Ecto neural progenitor cell (in vitro differentiated cells): ENCODE data around the gene RPTOR.
A peak's percentile ranks its signal among the peaks of the same experiment; 100 is the strongest.
"Not testable (repeated sequence)": the region's sequence is repeated elsewhere in the genome, so short reads cannot be mapped to it uniquely, and the experiment has no call there.

Experiments
- DNase-seq: peaks from one replicate; pipeline ENCODE4 v3.0.0-alpha.2; 2018; ENCODE audit warnings: low spot score

Gene RPTOR

GRCh38 chr17:80863626-80864025, 319.0 kb downstream of the RPTOR start:
- DNase-seq, result no peak

GRCh38 chr17:80864751-80865150, 320.1 kb downstream of the RPTOR start:
- DNase-seq, result no peak

GRCh38 chr17:80866050-80866793, 321.6 kb downstream of the RPTOR start:
- peak; percentile 81 for DNase-seq

GRCh38 chr17:80868022-80868609, 323.5 kb downstream of the RPTOR start:
- no peak for DNase-seq

- DNase-seq, result no peak
These were observed 325.0 kb downstream of the RPTOR start for GRCh38 chr17:80869481-80870145.

GRCh38 chr17:80870401-80870800, 325.8 kb downstream of the RPTOR start:
- no peak for DNase-seq

GRCh38 chr17:80871341-80871740, 326.7 kb downstream of the RPTOR start:
- DNase-seq, result no peak

GRCh38 chr17:80872001-80872500, 327.4 kb downstream of the RPTOR start:
- no peak for DNase-seq

GRCh38 chr17:80872501-80873306, 328.1 kb downstream of the RPTOR start:
- DNase-seq, result no peak

GRCh38 chr17:80873307-80873951, 328.8 kb downstream of the RPTOR start:
- peak; percentile 84 for DNase-seq

- no peak for DNase-seq
These were observed 330.3 kb downstream of the RPTOR start for GRCh38 chr17:80874866-80875445.

- not testable (repeated sequence) for DNase-seq
These were observed 330.9 kb downstream of the RPTOR start for GRCh38 chr17:80875480-80875995.

GRCh38 chr17:80876456-80876949, 331.9 kb downstream of the RPTOR start:
- DNase-seq, result not testable (repeated sequence)

- DNase-seq, result no peak
These were observed 332.5 kb downstream of the RPTOR start for GRCh38 chr17:80876950-80877728.

GRCh38 chr17:80877729-80878303, 333.2 kb downstream of the RPTOR start:
- DNase-seq, result no peak

GRCh38 chr17:80878876-80879722, 334.5 kb downstream of the RPTOR start:
- DNase-seq, result no peak

- no peak for DNase-seq
These were observed 335.3 kb downstream of the RPTOR start for GRCh38 chr17:80879723-80880647.

- no peak for DNase-seq
These were observed 336.0 kb downstream of the RPTOR start for GRCh38 chr17:80880648-80880985.
